Measurements from ENCODE around the gene TCTN1. TPM values are rescaled to one million over a fixed set of nuclear protein-coding genes. Genes with fewer than 3 reads are reported as not detected.
"Not testable (repeated sequence)": the region's sequence is repeated elsewhere in the genome, so short reads cannot be mapped to it uniquely, and the experiment has no call there.

The TCTN1 gene
- polyA plus RNA-seq, 3 donors from 2014 or later: 5.2 to 11.1 (median 10.0) TPM

GRCh38 chr12:110636516-110636915, 22.6 kb downstream of the TCTN1 start:
- Mint-ChIP-seq H3K36me3 (no peaks in the 10 kb centered on the region), H3K4me1 (no peaks in the 10 kb centered on the region), H3K27ac (peak overlapping the region in 1 of 6 donors; percentile 32), H3K4me3 (no peak overlapping the region), H3K27me3 (ENCODE audit: low read depth in 3 of 3) (no peaks in the 10 kb centered on the region), H3K9me3 (peaks cover 0 to 1% (median 0%) of the 10 kb centered on the region in 6 donors)
- DNase-seq: no peak

- no peak for DNase-seq
- Mint-ChIP-seq H3K4me1 (no peaks in the 10 kb centered on the region), H3K9me3 (peaks cover 0 to 1% (median 0%) of the 10 kb centered on the region in 6 donors), H3K4me3 (no peak overlapping the region), H3K27ac (peak overlapping the region in 1 of 6 donors; percentile 30), H3K36me3 (no peaks in the 10 kb centered on the region), H3K27me3 (ENCODE audit: low read depth in 3 of 3) (no peaks in the 10 kb centered on the region)
Observed at GRCh38 chr12:110637869-110638441, 24.0 kb downstream of the TCTN1 start.

GRCh38 chr12:110638796-110639195, 24.9 kb downstream of the TCTN1 start:
- H3K27me3 Mint-ChIP-seq (ENCODE audit: low read depth in 3 of 3): peaks cover 0 to 2% (median 0%) of the 10 kb centered on the region in 3 donors
- no peaks in the 10 kb centered on the region for H3K4me1 Mint-ChIP-seq
- no peak for DNase-seq
- no peak overlapping the region for H3K27ac Mint-ChIP-seq
- H3K9me3 Mint-ChIP-seq: peaks cover 0 to 1% (median 0%) of the 10 kb centered on the region in 6 donors
- H3K36me3 Mint-ChIP-seq: no peaks in the 10 kb centered on the region
- no peak overlapping the region for H3K4me3 Mint-ChIP-seq

GRCh38 chr12:110639336-110640141, 25.6 kb downstream of the TCTN1 start:
- Mint-ChIP-seq H3K27ac (peak overlapping the region in 1 of 6 donors; percentile 5), H3K9me3 (peaks cover 0 to 1% (median 0%) of the 10 kb centered on the region in 6 donors), H3K36me3 (no peaks in the 10 kb centered on the region), H3K4me3 (no peak overlapping the region), H3K27me3 (ENCODE audit: low read depth in 3 of 3) (peaks cover 0 to 2% (median 0%) of the 10 kb centered on the region in 3 donors), H3K4me1 (no peaks in the 10 kb centered on the region)
- no peak for DNase-seq

- Mint-ChIP-seq H3K27me3 (ENCODE audit: low read depth in 3 of 3) (peaks cover 0 to 2% (median 0%) of the 10 kb centered on the region in 3 donors), H3K4me3 (no peak overlapping the region), H3K4me1 (no peaks in the 10 kb centered on the region), H3K36me3 (no peaks in the 10 kb centered on the region), H3K9me3 (no peaks in the 10 kb centered on the region), H3K27ac (no peak overlapping the region)
- no peak for DNase-seq
Observed at GRCh38 chr12:110640275-110641025, 26.5 kb downstream of the TCTN1 start.

GRCh38 chr12:110641521-110641920, 27.6 kb downstream of the TCTN1 start:
- Mint-ChIP-seq H3K36me3 (no peaks in the 10 kb centered on the region), H3K9me3 (no peaks in the 10 kb centered on the region), H3K27me3 (ENCODE audit: low read depth in 3 of 3) (peaks cover 0 to 2% (median 0%) of the 10 kb centered on the region in 3 donors), H3K27ac (no peak overlapping the region), H3K4me1 (no peaks in the 10 kb centered on the region), H3K4me3 (no peak overlapping the region)
- no peak for DNase-seq

- Mint-ChIP-seq H3K4me1 (peaks cover 8 to 17% of the 10 kb centered on the region in 2 donors), H3K27ac (peak overlapping the region in 3 of 6 donors; percentile 34 to 69 (median 64)), H3K36me3 (peaks cover 20 to 39% (median 25%) of the 10 kb centered on the region in 3 donors), H3K4me3 (no peak overlapping the region), H3K9me3 (no peaks in the 10 kb centered on the region), H3K27me3 (ENCODE audit: low read depth in 3 of 3) (peaks cover 0 to 3% (median 0%) of the 10 kb centered on the region in 3 donors)
- no peak for DNase-seq
Observed at GRCh38 chr12:110647631-110648040, 33.7 kb downstream of the TCTN1 start.

- DNase-seq: no peak
- H3K9me3 Mint-ChIP-seq: no peaks in the 10 kb centered on the region
- H3K4me3 Mint-ChIP-seq: no peak overlapping the region
- peaks cover 8 to 17% of the 10 kb centered on the region in 2 donors for H3K4me1 Mint-ChIP-seq
- H3K27me3 Mint-ChIP-seq (ENCODE audit: low read depth in 3 of 3): peaks cover 0 to 1% (median 0%) of the 10 kb centered on the region in 3 donors
- H3K36me3 Mint-ChIP-seq: peaks cover 20 to 39% (median 32%) of the 10 kb centered on the region in 3 donors
- H3K27ac Mint-ChIP-seq: peak overlapping the region in 1 of 6 donors; percentile 32
Observed at GRCh38 chr12:110649341-110649847, 35.5 kb downstream of the TCTN1 start.

- not testable (repeated sequence) for H3K4me3 Mint-ChIP-seq; H3K4me1 Mint-ChIP-seq; H3K27me3 Mint-ChIP-seq (ENCODE audit: low read depth in 3 of 3); DNase-seq; H3K9me3 Mint-ChIP-seq
- H3K36me3 Mint-ChIP-seq: peaks cover 12 to 25% (median 18%) of the 10 kb centered on the region in 3 donors
- H3K27ac Mint-ChIP-seq: peak overlapping the region in 3 of 6 donors; percentile 21 to 63 (median 53)
Observed at GRCh38 chr12:110654238-110654637, 40.3 kb downstream of the TCTN1 start.

GRCh38 chr12:110656071-110656655, 42.2 kb downstream of the TCTN1 start:
- no peak for DNase-seq
- Mint-ChIP-seq H3K27me3 (ENCODE audit: low read depth in 3 of 3) (peaks cover 0 to 6% (median 2%) of the 10 kb centered on the region in 3 donors), H3K36me3 (peaks cover 7 to 17% (median 14%) of the 10 kb centered on the region in 3 donors), H3K9me3 (no peaks in the 10 kb centered on the region), H3K4me3 (no peak overlapping the region), H3K4me1 (peaks cover 8 to 17% of the 10 kb centered on the region in 2 donors), H3K27ac (peak overlapping the region; percentile 32 to 95 (median 54))

GRCh38 chr12:110657747-110658146, 43.8 kb downstream of the TCTN1 start:
- H3K4me3 Mint-ChIP-seq: no peak overlapping the region
- H3K9me3 Mint-ChIP-seq: no peaks in the 10 kb centered on the region
- H3K4me1 Mint-ChIP-seq: peaks cover 23 to 33% of the 10 kb centered on the region in 2 donors
- H3K36me3 Mint-ChIP-seq: peaks cover 5 to 9% (median 8%) of the 10 kb centered on the region in 3 donors
- H3K27me3 Mint-ChIP-seq (ENCODE audit: low read depth in 3 of 3): peaks cover 0 to 9% (median 6%) of the 10 kb centered on the region in 3 donors
- DNase-seq: no peak
- H3K27ac Mint-ChIP-seq: peak overlapping the region in 5 of 6 donors; percentile 51 to 95 (median 79)

- H3K4me3 Mint-ChIP-seq: no peak overlapping the region
- H3K9me3 Mint-ChIP-seq: no peaks in the 10 kb centered on the region
- no peak for DNase-seq
- peaks cover 0 to 11% (median 6%) of the 10 kb centered on the region in 3 donors for H3K27me3 Mint-ChIP-seq (ENCODE audit: low read depth in 3 of 3)
- H3K4me1 Mint-ChIP-seq: peaks cover 26 to 37% of the 10 kb centered on the region in 2 donors
- peak overlapping the region; percentile 51 to 95 (median 73) for H3K27ac Mint-ChIP-seq
- H3K36me3 Mint-ChIP-seq: peaks cover 5 to 9% (median 8%) of the 10 kb centered on the region in 3 donors
Observed at GRCh38 chr12:110658242-110658641, 44.3 kb downstream of the TCTN1 start.

GRCh38 chr12:110658878-110659277, 44.9 kb downstream of the TCTN1 start:
- Mint-ChIP-seq H3K36me3 (peaks cover 5 to 8% (median 6%) of the 10 kb centered on the region in 3 donors), H3K27ac (peak overlapping the region in 5 of 6 donors; percentile 31 to 95 (median 67)), H3K4me3 (no peak overlapping the region), H3K9me3 (no peaks in the 10 kb centered on the region), H3K4me1 (peaks cover 26 to 37% of the 10 kb centered on the region in 2 donors), H3K27me3 (ENCODE audit: low read depth in 3 of 3) (peaks cover 0 to 11% (median 6%) of the 10 kb centered on the region in 3 donors)
- no peak for DNase-seq

All from immature natural killer cell (primary cell).